OCI-LY1 (cell line): ENCODE results near the gene ZFPM1.

ENCODE experiments used
- H2AFZ ChIP-seq: fragments of 200-600 bp; sonication (generic), shearing (Covaris generic); 2 replicates; pipeline ENCODE4 v1.6.0; 2014; ENCODE audit warnings: antibody characterized with exemption, mild to moderate bottlenecking, low read length
- H3F3A ChIP-seq: fragments of 200-600 bp; sonication (generic), shearing (Covaris generic); 2 replicates; pipeline ENCODE4 v1.6.0; 2014; ENCODE audit warnings: mild to moderate bottlenecking, antibody characterized with exemption, low read length, moderate library complexity; ENCODE audit not compliant: insufficient read depth
- H3K27ac ChIP-seq: fragments of 200-600 bp; sonication (generic); 2 replicates; pipeline ENCODE4 v1.5.1; 2014; ENCODE audit warnings: low read length, mixed run types, mild to moderate bottlenecking, low read depth; ENCODE audit not compliant: poor library complexity, severe bottlenecking
- H3K27me3 ChIP-seq: fragments of 200-600 bp; sonication (generic); 2 replicates; pipeline ENCODE4 v1.6.0; 2014; ENCODE audit warnings: antibody characterized with exemption, mild to moderate bottlenecking, low read length, moderate library complexity; ENCODE audit not compliant: insufficient read depth
- H3K36me3 ChIP-seq: fragments of 200-600 bp; sonication (generic); 2 replicates; pipeline ENCODE4 v1.6.1; 2014; ENCODE audit warnings: mild to moderate bottlenecking, antibody characterized with exemption, low read length, moderate library complexity, mixed read lengths; ENCODE audit not compliant: insufficient read depth
- H3K4me1 ChIP-seq: fragments of 200-600 bp; sonication (generic); 2 replicates; pipeline ENCODE4 v1.5.1; 2014; ENCODE audit warnings: mild to moderate bottlenecking, low read length, moderate library complexity; ENCODE audit not compliant: insufficient read depth, severe bottlenecking
- H3K4me2 ChIP-seq: fragments of 200-600 bp; sonication (generic), shearing (Covaris generic); 2 replicates; pipeline ENCODE4 v1.6.1; 2014; ENCODE audit warnings: low read length
- H3K4me3 ChIP-seq: fragments of 200-600 bp; sonication (generic); 2 replicates; pipeline ENCODE4 v1.5.1; 2014; ENCODE audit warnings: low read length, low read depth, mild to moderate bottlenecking, mixed read lengths; ENCODE audit not compliant: poor library complexity, severe bottlenecking
- H3K79me2 ChIP-seq: fragments of 200-600 bp; shearing (Covaris generic); 2 replicates; pipeline ENCODE4 v1.6.1; 2016; ENCODE audit warnings: mixed run types, low read length, mixed read lengths; ENCODE audit not compliant: insufficient read depth
- H3K9ac ChIP-seq: fragments of 200-600 bp; sonication (generic), shearing (Covaris generic); 2 replicates; pipeline ENCODE4 v1.6.1; 2014; ENCODE audit warnings: mild to moderate bottlenecking, low read length, mixed read lengths
- H3K9me2 ChIP-seq: fragments of 200-600 bp; sonication (generic), shearing (Covaris generic); 2 replicates; pipeline ENCODE4 v1.6.1; 2014; ENCODE audit warnings: low read depth, mild to moderate bottlenecking, low read length, mixed read lengths
- H3K9me3 ChIP-seq: fragments of 200-600 bp; shearing (Covaris generic); 2 replicates; pipeline ENCODE4 v1.6.1; 2014; ENCODE audit warnings: low read length, mixed read lengths
- H4K20me1 ChIP-seq: fragments of 200-600 bp; sonication (generic), shearing (Covaris generic); 2 replicates; pipeline ENCODE4 v1.6.0; 2016; ENCODE audit warnings: mild to moderate bottlenecking, low read length; ENCODE audit not compliant: insufficient read depth
- EZH2 ChIP-seq: fragments of 200-600 bp; sonication (generic), shearing (Covaris generic); IDR thresholded peaks from 2 replicates; pipeline ENCODE4 v1.8.0; 2017; ENCODE audit warnings: borderline replicate concordance, mixed run types, mild to moderate bottlenecking, antibody characterized with exemption, low read length, moderate library complexity, mixed read lengths
- TF ChIP-seq, protein P1 (sequence below): fragments of 200-600 bp; sonication (generic), shearing (Covaris generic); IDR thresholded peaks from 2 replicates; pipeline ENCODE4 v1.5.1; 2017; ENCODE audit warnings: mild to moderate bottlenecking, antibody characterized with exemption, low read length, moderate library complexity, mixed read lengths

Gene ZFPM1

DNA sequence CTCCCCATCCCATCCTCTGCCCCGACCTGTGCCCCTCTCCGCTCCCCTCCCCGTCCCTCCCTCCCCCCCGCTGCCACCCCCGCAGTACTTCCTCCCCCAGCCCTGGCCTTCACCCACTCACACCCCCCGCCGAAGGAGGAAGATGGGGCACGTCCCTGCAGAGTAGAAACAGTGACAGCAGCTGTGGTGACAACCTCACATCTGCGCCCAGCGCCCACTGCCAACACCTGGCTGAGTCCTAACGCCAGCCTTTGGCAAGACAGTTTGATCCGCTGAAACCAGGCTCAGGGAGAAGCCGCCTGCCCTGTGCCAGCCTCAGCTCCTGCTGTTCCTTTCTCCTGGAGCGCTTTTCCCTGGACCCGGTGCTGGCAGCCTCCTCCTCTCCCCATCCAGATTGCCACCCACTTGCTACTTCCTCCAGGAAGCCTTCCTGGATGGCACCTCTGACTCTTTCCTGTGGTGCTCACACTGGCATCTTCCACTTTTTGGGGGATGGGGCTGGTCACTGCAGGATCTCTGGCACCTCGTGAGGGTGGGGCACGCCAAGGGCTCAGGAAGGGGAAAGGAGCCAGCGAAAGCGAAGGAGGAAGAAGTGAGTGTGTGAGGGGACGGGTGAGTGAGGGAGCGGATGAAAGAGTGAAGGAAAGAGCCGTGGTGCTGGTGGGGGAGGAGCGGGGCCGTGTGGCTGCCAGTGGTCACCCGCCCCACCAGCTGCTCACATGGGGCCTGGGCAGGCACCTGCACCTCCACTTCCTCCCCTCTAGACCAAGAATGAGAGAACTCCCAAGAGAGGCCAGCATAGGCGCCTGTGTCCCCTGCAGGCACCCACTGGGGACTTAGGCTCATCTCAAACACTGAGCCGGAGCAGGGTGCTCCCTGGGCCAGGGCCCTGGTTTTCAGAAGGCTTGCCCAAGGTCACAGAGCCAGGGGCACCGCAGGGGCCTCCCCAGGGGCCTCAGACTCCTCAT is 27.0 kb downstream of the ZFPM1 start:
- Histone ChIP-seq H2AFZ (no peak overlapping the region), H3K9ac (no peak overlapping the region), H3K4me1 (no peaks in the 10 kb centered on the region), H3K9me3 (no peaks in the 10 kb centered on the region), H4K20me1 (no peaks in the 10 kb centered on the region), H3K36me3 (no peaks in the 10 kb centered on the region), H3K27ac (no peak overlapping the region), H3F3A (no peaks in the 10 kb centered on the region), H3K4me2 (no peak overlapping the region), H3K9me2 (no peaks in the 10 kb centered on the region), H3K27me3 (peaks cover 9% of the 10 kb centered on the region; the same call in 1 of the 2 replicates), H3K79me2 (no peaks in the 10 kb centered on the region), H3K4me3 (no peak overlapping the region)
- TF ChIP-seq, protein P1, sequence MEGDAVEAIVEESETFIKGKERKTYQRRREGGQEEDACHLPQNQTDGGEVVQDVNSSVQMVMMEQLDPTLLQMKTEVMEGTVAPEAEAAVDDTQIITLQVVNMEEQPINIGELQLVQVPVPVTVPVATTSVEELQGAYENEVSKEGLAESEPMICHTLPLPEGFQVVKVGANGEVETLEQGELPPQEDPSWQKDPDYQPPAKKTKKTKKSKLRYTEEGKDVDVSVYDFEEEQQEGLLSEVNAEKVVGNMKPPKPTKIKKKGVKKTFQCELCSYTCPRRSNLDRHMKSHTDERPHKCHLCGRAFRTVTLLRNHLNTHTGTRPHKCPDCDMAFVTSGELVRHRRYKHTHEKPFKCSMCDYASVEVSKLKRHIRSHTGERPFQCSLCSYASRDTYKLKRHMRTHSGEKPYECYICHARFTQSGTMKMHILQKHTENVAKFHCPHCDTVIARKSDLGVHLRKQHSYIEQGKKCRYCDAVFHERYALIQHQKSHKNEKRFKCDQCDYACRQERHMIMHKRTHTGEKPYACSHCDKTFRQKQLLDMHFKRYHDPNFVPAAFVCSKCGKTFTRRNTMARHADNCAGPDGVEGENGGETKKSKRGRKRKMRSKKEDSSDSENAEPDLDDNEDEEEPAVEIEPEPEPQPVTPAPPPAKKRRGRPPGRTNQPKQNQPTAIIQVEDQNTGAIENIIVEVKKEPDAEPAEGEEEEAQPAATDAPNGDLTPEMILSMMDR: no peak
- no peak for TF ChIP-seq EZH2

DNA sequence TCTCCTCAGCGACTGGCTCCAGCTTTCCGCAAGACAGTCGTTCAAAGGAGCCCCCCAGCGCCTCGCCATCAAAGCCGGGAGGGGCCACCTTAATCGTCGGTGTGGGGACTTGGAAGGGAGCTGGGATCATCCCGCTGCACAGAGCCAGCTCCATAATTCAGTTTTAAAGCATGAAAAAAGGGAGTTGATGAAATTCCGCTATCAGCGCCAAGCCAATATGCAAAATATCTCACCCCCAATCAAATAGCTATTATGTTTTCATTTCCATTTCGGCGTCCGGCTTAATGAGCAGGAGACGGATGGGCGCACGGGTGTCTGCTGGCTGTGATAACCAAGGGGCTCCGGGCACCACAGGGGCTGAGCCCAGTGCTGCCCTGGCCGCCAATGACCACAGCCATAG is 27.7 kb downstream of the ZFPM1 start:
- no peak overlapping the region for H2AFZ ChIP-seq
- no peaks in the 10 kb centered on the region for H3K9me3 ChIP-seq
- no peak overlapping the region for H3K27ac ChIP-seq
- no peaks in the 10 kb centered on the region for H3K36me3 ChIP-seq
- H3K9me2 ChIP-seq: no peaks in the 10 kb centered on the region
- no peaks in the 10 kb centered on the region for H3F3A ChIP-seq
- no peak overlapping the region for H3K4me2 ChIP-seq
- TF ChIP-seq EZH2: no peak
- TF ChIP-seq, protein P1: no peak
- H3K4me3 ChIP-seq: no peak overlapping the region
- H3K9ac ChIP-seq: no peak overlapping the region
- no peaks in the 10 kb centered on the region for H3K4me1 ChIP-seq
- H4K20me1 ChIP-seq: no peaks in the 10 kb centered on the region
- peaks cover 9% of the 10 kb centered on the region; the same call in 1 of the 2 replicates for H3K27me3 ChIP-seq
- H3K79me2 ChIP-seq: no peaks in the 10 kb centered on the region

DNA sequence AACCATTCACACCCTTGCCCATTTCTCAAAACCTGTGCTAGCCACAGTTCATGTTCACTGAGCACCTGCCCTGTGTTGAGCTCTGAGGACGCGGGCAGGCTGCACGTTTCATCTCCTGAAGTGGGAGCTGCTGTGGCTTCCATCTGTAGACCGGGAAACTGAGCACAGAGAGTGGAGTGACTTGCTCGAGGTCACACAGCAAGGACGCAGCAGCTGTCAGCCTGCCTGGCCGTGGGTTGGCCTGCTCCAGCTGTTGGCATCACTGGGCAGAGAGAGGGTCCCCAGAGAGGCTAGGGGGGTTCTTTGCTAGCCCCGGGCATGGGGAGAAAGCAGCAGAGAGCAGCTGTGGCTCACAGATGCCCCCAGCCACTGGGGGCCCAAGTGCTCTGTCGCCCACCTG is 28.8 kb downstream of the ZFPM1 start:
- Histone ChIP-seq H3K36me3 (no peaks in the 10 kb centered on the region), H3K79me2 (no peaks in the 10 kb centered on the region), H3F3A (no peaks in the 10 kb centered on the region), H3K9me3 (no peaks in the 10 kb centered on the region), H3K27me3 (peaks cover 14% of the 10 kb centered on the region; the same call in 1 of the 2 replicates), H4K20me1 (no peaks in the 10 kb centered on the region), H3K27ac (no peak overlapping the region), H3K4me2 (no peak overlapping the region), H3K4me3 (no peak overlapping the region), H2AFZ (no peak overlapping the region), H3K9me2 (no peaks in the 10 kb centered on the region), H3K4me1 (no peaks in the 10 kb centered on the region), H3K9ac (no peak overlapping the region)
- no peak for TF ChIP-seq EZH2
- TF ChIP-seq, protein P1: no peak
